CD4-positive, alpha-beta T cell treated with Interferon gamma for 1 hour (primary cell): ENCODE data around the gene KATNBL1.
"Not testable (repeated sequence)": the region's sequence is repeated elsewhere in the genome, so short reads cannot be mapped to it uniquely, and the experiment has no call there.

ENCODE experiments used
- DNase-seq: peaks from one replicate; pipeline ENCODE4 v3.0.0-alpha.2; 2020

The KATNBL1 gene

GRCh38 chr15:34193272-34193671 lies 16.6 kb downstream of the KATNBL1 start:
- DNase-seq = not testable (repeated sequence)

- no peak for DNase-seq
Measured at GRCh38 chr15:34188711-34189110, 21.2 kb downstream of the KATNBL1 start.

- DNase-seq = no peak
Measured at GRCh38 chr15:34185666-34186065, 24.2 kb downstream of the KATNBL1 start.

- no peak for DNase-seq
Measured at GRCh38 chr15:34182942-34183341, 27.0 kb downstream of the KATNBL1 start.

- no peak for DNase-seq
Measured at GRCh38 chr15:34179234-34179633, 30.7 kb downstream of the KATNBL1 start.

- not testable (repeated sequence) for DNase-seq
Measured at GRCh38 chr15:34165987-34166573, 43.8 kb downstream of the KATNBL1 start.

- DNase-seq = no peak
Measured at GRCh38 chr15:34161329-34161963, 48.5 kb downstream of the KATNBL1 start.

- DNase-seq = no peak
Measured at GRCh38 chr15:34160735-34161134, 49.2 kb downstream of the KATNBL1 start.

- no peak for DNase-seq
Measured at GRCh38 chr15:34158355-34158754, 51.5 kb downstream of the KATNBL1 start.

- DNase-seq = no peak
Measured at GRCh38 chr15:34155859-34156258, 54.0 kb downstream of the KATNBL1 start.

- no peak for DNase-seq
Measured at GRCh38 chr15:34154725-34155204, 55.1 kb downstream of the KATNBL1 start.

- no peak for DNase-seq
Measured at GRCh38 chr15:34147371-34148140, 62.3 kb downstream of the KATNBL1 start.

GRCh38 chr15:34133511-34133910 lies 76.4 kb downstream of the KATNBL1 start:
- no peak for DNase-seq

GRCh38 chr15:34132881-34133280 lies 77.0 kb downstream of the KATNBL1 start:
- no peak for DNase-seq

GRCh38 chr15:34128898-34129297 lies 81.0 kb downstream of the KATNBL1 start:
- DNase-seq = no peak

- DNase-seq = no peak
Measured at GRCh38 chr15:34126522-34126921, 83.4 kb downstream of the KATNBL1 start.

GRCh38 chr15:34125945-34126344 lies 84.0 kb downstream of the KATNBL1 start:
- no peak for DNase-seq

GRCh38 chr15:34124651-34125050 lies 85.2 kb downstream of the KATNBL1 start:
- no peak for DNase-seq

- no peak for DNase-seq
Measured at GRCh38 chr15:34122771-34123183, 87.1 kb downstream of the KATNBL1 start.

GRCh38 chr15:34121786-34122185 lies 88.1 kb downstream of the KATNBL1 start:
- DNase-seq = not testable (repeated sequence)

GRCh38 chr15:34120420-34120819 lies 89.5 kb downstream of the KATNBL1 start:
- DNase-seq = not testable (repeated sequence)

GRCh38 chr15:34119291-34119690 lies 90.6 kb downstream of the KATNBL1 start:
- no peak for DNase-seq

GRCh38 chr15:34116620-34117019 lies 93.3 kb downstream of the KATNBL1 start:
- DNase-seq = no peak

- DNase-seq = no peak
Measured at GRCh38 chr15:34114739-34115138, 95.2 kb downstream of the KATNBL1 start.
